HepG2 (cell line): ENCODE data around the gene FGGY. TPM values are rescaled to one million over a fixed set of nuclear protein-coding genes. Genes with fewer than 3 reads are reported as not detected.

Experiments
- AGO1 ChIP-seq: fragments of 200-400 bp; formaldehyde crosslinking; IDR thresholded peaks from 2 replicates; pipeline ENCODE4 v1.6.1; 2017; ENCODE audit warnings: mild to moderate bottlenecking, low read depth, low read length, moderate library complexity; ENCODE audit not compliant: poor library complexity, severe bottlenecking
- CEBPZ ChIP-seq: IDR thresholded peaks from 2 replicates; pipeline ENCODE4 v1.6.1; 2012; ENCODE audit warnings: low read length, improper control_type of control experiment
- DMTF1 ChIP-seq: sonication (generic); formaldehyde crosslinking; IDR thresholded peaks from 2 replicates; pipeline ENCODE4 v1.4.0; 2020; ENCODE audit warnings: mild to moderate bottlenecking, missing genetic modification reagents
- EED ChIP-seq: sonication (generic); formaldehyde crosslinking; IDR thresholded peaks from 2 replicates; pipeline ENCODE4 v1.5.0; 2020; ENCODE audit warnings: mild to moderate bottlenecking, missing genetic modification reagents
- IRF1 ChIP-seq: sonication (generic); formaldehyde crosslinking; IDR thresholded peaks from 2 replicates; pipeline ENCODE4 v1.4.0; 2020; ENCODE audit warnings: low read depth, mild to moderate bottlenecking, missing genetic modification reagents
- LRRFIP1 ChIP-seq: sonication (generic); formaldehyde crosslinking; conservative IDR thresholded peaks from 2 replicates; pipeline ENCODE4 v1.4.0; 2020; ENCODE audit warnings: missing genetic modification reagents
- PAF1 ChIP-seq: IDR thresholded peaks from 2 replicates; pipeline ENCODE4 v1.6.1; 2016; ENCODE audit warnings: missing genetic modification reagents, missing compliant biosample characterization
- POGZ ChIP-seq: sonication (generic); formaldehyde crosslinking; IDR thresholded peaks from 2 replicates; pipeline ENCODE4 v1.4.0; 2020; ENCODE audit warnings: mild to moderate bottlenecking, missing genetic modification reagents
- POLR2AphosphoS2 ChIP-seq: IDR thresholded peaks from 2 replicates; pipeline ENCODE4 v1.6.1; 2011; ENCODE audit warnings: low read depth, low read length, improper control_type of control experiment
- RARG ChIP-seq: sonication (generic); formaldehyde crosslinking; IDR thresholded peaks from 2 replicates; pipeline ENCODE4 v1.4.0; 2020; ENCODE audit warnings: low read depth, mild to moderate bottlenecking, missing genetic modification reagents
- SIN3A ChIP-seq: IDR thresholded peaks from 2 replicates; pipeline ENCODE4 v1.6.1; 2011; ENCODE audit warnings: low read depth, mild to moderate bottlenecking, control low read depth, low read length, borderline replicate concordance
- TBL1XR1 ChIP-seq: fragments of 150-350 bp; IDR thresholded peaks from 2 replicates; pipeline ENCODE4 v1.6.1; 2014; ENCODE audit warnings: borderline replicate concordance, low read length; ENCODE audit not compliant: partially characterized antibody
- ZMYM2 ChIP-seq: sonication (generic); formaldehyde crosslinking; IDR thresholded peaks from 2 replicates; pipeline ENCODE4 v1.8.0; 2022; ENCODE audit warnings: mild to moderate bottlenecking, missing genetic modification reagents
- ZNF280D ChIP-seq: sonication (generic); formaldehyde crosslinking; IDR thresholded peaks from 2 replicates; pipeline ENCODE4 v1.5.1; 2020; ENCODE audit warnings: mild to moderate bottlenecking, missing genetic modification reagents
- ZNF607 ChIP-seq: sonication (generic); formaldehyde crosslinking; IDR thresholded peaks from 2 replicates; pipeline ENCODE4 v1.5.1; 2020; ENCODE audit warnings: missing genetic modification reagents, mild to moderate bottlenecking, borderline replicate concordance
- ZNF883 ChIP-seq: sonication (generic); formaldehyde crosslinking; IDR thresholded peaks from 2 replicates; pipeline ENCODE4 v1.5.1; 2020; ENCODE audit warnings: mild to moderate bottlenecking, missing genetic modification reagents; ENCODE audit errors: not compliant biosample characterization
- ZSCAN12 ChIP-seq: sonication (generic); formaldehyde crosslinking; IDR thresholded peaks from 2 replicates; pipeline ENCODE4 v1.9.0; 2021; ENCODE audit warnings: mild to moderate bottlenecking, missing genetic modification reagents
- polyA plus RNA-seq, 8 experiments: library from polyadenylated mRNA; depleted of rRNA in 3 of 8; stranded (reverse) in 7 of 8; unstranded in 1 of 8; fragments of >200 nt; fragmentation: Illumina TruSeq in 4 of 8; extraction: Trizol in 4 of 8; gene quantifications; 2 replicates each; pipeline versions ENCODE4 v1.2.1 to v1.2.3, GENCODE V29; 2011 to 2016; ENCODE audit warnings: low read depth in 4 of 8, missing spikeins in 1 of 8, mixed read lengths in 1 of 8; ENCODE audit not compliant: insufficient read depth in 1 of 8
- total RNA-seq, 5 experiments: library from RNA; depleted of rRNA; stranded (reverse); fragments of >200 nt; fragmentation: Illumina TruSeq; extraction: Trizol; gene quantifications; 2 replicates each; pipeline ENCODE4 v1.2.3, GENCODE V29; 2016; ENCODE audit warnings: low read depth in 1 of 5

The FGGY gene
- total and polyA plus RNA-seq, 2 of the 13 experiments (the other 11 are each of a cell fraction or from before 2014, with no cell fraction given): 15.7 to 27.5 TPM

GRCh38 chr1:59522925-59523505 is 226.1 kb downstream of the FGGY start (continued):
- TF ChIP-seq TBL1XR1: no peak
- no peak for TF ChIP-seq LRRFIP1 (CRISPR knock-in tag)
- no peak for TF ChIP-seq IRF1 (CRISPR knock-in tag)
- no peak for TF ChIP-seq RARG
- no peak for TF ChIP-seq AGO1
- TF ChIP-seq DMTF1 (CRISPR knock-in tag): no peak
- no peak for TF ChIP-seq POLR2AphosphoS2
- 0 out of 2 replicates have a peak, but pooled peaks have one; percentile 34 for TF ChIP-seq ZMYM2 (CRISPR knock-in tag)
- no peak for TF ChIP-seq ZNF883 (CRISPR knock-in tag)
- TF ChIP-seq ZSCAN12 (CRISPR knock-in tag): no peak
- peak; percentile 84 for TF ChIP-seq POGZ
- TF ChIP-seq SIN3A: no peak
- TF ChIP-seq ZNF607 (CRISPR knock-in tag): no peak
- no peak for TF ChIP-seq EED (CRISPR knock-in tag)
- no peak for TF ChIP-seq PAF1 (CRISPR knock-in tag)
- TF ChIP-seq CEBPZ: no peak
- no peak for TF ChIP-seq ZNF280D (CRISPR knock-in tag)
